Peyer's patch (tissue), 4 donors: ENCODE results near the gene OSBPL9.

ENCODE experiments used
- CTCF ChIP-seq, 6 experiments: fragments of 450-650 bp in 4 of 6; fragments of 200-600 bp in 2 of 6; sonication (generic) in 1 of 6; IDR thresholded peaks; one replicate each; pipeline ENCODE4 v1.5.1; 2017 to 2019; ENCODE audit warnings: antibody characterized with exemption in 6 of 6, mild to moderate bottlenecking in 3 of 6, moderate library complexity in 1 of 6
- POLR2A ChIP-seq, 2 donors: fragments of 450-650 bp; IDR thresholded peaks; one replicate each; pipeline ENCODE4 v1.5.1; 2017; ENCODE audit warnings: antibody characterized with exemption in 2 of 2, mild to moderate bottlenecking in 2 of 2, moderate library complexity in 2 of 2

DNA sequence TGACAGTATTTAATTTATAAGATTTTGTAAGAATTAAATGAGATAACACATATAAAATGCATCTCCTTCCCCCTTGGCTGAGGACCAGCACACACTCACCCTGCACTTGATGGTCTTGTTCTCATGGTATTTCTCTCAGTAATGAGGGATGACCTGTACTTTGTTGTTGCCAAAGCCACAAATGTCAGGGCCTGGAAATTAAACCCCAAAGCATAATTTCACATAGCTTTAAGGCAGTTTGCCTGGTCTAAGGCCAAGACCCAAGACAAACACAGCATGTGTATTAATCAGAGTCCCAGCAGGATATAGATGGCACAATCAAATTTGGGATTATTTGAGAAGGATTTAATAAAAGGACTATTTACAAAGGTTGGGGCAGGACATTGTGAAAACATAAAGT, 49.2 kb upstream of the OSBPL9 start:
- no peak for TF ChIP-seq CTCF (IDR thresholded peaks at IDR 0.05)
- TF ChIP-seq POLR2A (IDR thresholded peaks at IDR 0.05): no peak
